Left lung (tissue), 10 donors: ENCODE results near the gene PNMT. TPM values are rescaled to one million over a fixed set of nuclear protein-coding genes. Genes with fewer than 3 reads are reported as not detected.

Source experiments
- ATAC-seq: fragments of 200-7000 bp; cut with Tn5 transposase; one replicate; pipeline ENCODE4 v1.9.1; 2020; ENCODE audit warnings: moderate library complexity
- DNase-seq, 4 donors: peaks; one replicate each; pipeline ENCODE4 v3.0.0-alpha.2; 2013 to 2020
- H3K27ac ChIP-seq, 2 donors: fragments of 200-600 bp; sonication (generic) in 1 of 2; one replicate each; pipeline versions ENCODE4 v1.5.0 to v1.8.0; 2020 to 2021
- H3K27me3 ChIP-seq, 2 donors: fragments of 200-600 bp; sonication (generic) in 1 of 2; one replicate each; pipeline versions ENCODE4 v1.5.0 to v1.8.0; 2020 to 2021
- H3K36me3 ChIP-seq, 2 donors: fragments of 200-600 bp; sonication (generic) in 1 of 2; one replicate each; pipeline versions ENCODE4 v1.5.0 to v1.8.0; 2020 to 2021
- H3K4me1 ChIP-seq, 2 donors: fragments of 200-600 bp; one replicate each; pipeline ENCODE4 v1.8.0; 2021
- H3K4me3 ChIP-seq, 2 donors: fragments of 200-600 bp; sonication (generic) in 1 of 2; one replicate each; pipeline versions ENCODE4 v1.5.0 to v1.8.0; 2020 to 2021; ENCODE audit warnings: mild to moderate bottlenecking in 1 of 2
- H3K9me3 ChIP-seq, 2 donors: fragments of 200-600 bp; sonication (generic) in 1 of 2; one replicate each; pipeline versions ENCODE4 v1.5.0 to v1.8.0; 2020 to 2021
- intact Hi-C, 2 donors: fragments of 100-400 bp; cut with DNase I; formaldehyde crosslinking; loops; one replicate each; pipeline versions ENCODE4 v1.11.2 to v1.14.2; 2022
- polyA plus RNA-seq, 6 donors: library from polyadenylated mRNA; unstranded; fragments of 120-200 nt; gene quantifications; one replicate each; pipeline ENCODE4 v1.2.1, GENCODE V29; 2013; ENCODE audit not compliant: insufficient read length in 6 of 6
- total RNA-seq, 2 donors: library from RNA; stranded (reverse); fragmentation: NEBNext Ultra II Directional; extraction: Animal tissue kit (Norgen Biotek cat#: 25700); gene quantifications; one replicate each; pipeline ENCODE4 v1.2.1, GENCODE V29; 2021
- TF ChIP-seq, protein P1 (sequence below), 2 donors: fragments of 200-600 bp; sonication (generic) in 1 of 2; IDR thresholded peaks; one replicate each; pipeline versions ENCODE4 v1.5.0 to v1.8.0; 2021; ENCODE audit warnings: antibody characterized with exemption in 2 of 2
- donor health status: DM: no; HTN: yes; CAD: no.
- donor health status: DM: no; HTN: no; CAD: no.

PNMT gene
- total and polyA plus RNA-seq, 8 donors, result 0.38 to 2.4 (median 1.7) TPM

DNA sequence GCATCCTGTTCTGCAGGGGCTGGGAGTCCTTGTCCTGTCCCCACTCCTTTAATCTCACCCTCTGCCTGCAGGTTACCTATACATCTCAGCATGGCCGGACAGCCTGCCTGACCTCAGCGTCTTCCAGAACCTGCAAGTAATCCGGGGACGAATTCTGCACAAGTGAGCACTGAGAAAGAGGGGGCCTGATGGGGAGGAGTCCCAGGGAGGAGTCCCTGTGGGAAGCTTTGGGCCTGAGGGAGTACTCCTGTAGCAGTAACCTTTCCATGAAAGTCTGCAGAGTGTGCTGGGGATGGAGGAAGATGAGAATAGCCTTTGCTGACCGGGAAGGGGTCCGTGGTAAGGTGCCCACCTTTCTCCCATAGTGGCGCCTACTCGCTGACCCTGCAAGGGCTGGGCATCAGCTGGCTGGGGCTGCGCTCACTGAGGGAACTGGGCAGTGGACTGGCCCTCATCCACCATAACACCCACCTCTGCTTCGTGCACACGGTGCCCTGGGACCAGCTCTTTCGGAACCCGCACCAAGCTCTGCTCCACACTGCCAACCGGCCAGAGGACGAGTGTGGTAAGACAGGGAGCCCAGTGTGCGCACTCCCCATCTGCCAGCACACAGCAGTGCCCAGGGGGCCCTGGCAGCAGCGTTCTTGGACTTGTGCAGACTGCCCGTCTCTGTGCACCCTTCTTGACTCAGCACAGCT is 47.3 kb downstream of the PNMT start:
- H3K9me3 ChIP-seq, result no peaks in the 10 kb centered on the region
- ATAC-seq (no peak), DNase-seq (peak in 1 of 4 donors; percentile 50)
- intact Hi-C loops, result no loop called here
- H3K27ac ChIP-seq, result no peak overlapping the region
- H3K36me3 ChIP-seq, result peaks cover 0 to 63% of the 10 kb centered on the region in 2 donors
- H3K4me3 ChIP-seq, result no peak overlapping the region
- TF ChIP-seq, protein P1, sequence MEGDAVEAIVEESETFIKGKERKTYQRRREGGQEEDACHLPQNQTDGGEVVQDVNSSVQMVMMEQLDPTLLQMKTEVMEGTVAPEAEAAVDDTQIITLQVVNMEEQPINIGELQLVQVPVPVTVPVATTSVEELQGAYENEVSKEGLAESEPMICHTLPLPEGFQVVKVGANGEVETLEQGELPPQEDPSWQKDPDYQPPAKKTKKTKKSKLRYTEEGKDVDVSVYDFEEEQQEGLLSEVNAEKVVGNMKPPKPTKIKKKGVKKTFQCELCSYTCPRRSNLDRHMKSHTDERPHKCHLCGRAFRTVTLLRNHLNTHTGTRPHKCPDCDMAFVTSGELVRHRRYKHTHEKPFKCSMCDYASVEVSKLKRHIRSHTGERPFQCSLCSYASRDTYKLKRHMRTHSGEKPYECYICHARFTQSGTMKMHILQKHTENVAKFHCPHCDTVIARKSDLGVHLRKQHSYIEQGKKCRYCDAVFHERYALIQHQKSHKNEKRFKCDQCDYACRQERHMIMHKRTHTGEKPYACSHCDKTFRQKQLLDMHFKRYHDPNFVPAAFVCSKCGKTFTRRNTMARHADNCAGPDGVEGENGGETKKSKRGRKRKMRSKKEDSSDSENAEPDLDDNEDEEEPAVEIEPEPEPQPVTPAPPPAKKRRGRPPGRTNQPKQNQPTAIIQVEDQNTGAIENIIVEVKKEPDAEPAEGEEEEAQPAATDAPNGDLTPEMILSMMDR (IDR thresholded peaks at IDR 0.05), result no peak
- H3K4me1 ChIP-seq, result no peaks in the 10 kb centered on the region
- no peaks in the 10 kb centered on the region for H3K27me3 ChIP-seq

DNA sequence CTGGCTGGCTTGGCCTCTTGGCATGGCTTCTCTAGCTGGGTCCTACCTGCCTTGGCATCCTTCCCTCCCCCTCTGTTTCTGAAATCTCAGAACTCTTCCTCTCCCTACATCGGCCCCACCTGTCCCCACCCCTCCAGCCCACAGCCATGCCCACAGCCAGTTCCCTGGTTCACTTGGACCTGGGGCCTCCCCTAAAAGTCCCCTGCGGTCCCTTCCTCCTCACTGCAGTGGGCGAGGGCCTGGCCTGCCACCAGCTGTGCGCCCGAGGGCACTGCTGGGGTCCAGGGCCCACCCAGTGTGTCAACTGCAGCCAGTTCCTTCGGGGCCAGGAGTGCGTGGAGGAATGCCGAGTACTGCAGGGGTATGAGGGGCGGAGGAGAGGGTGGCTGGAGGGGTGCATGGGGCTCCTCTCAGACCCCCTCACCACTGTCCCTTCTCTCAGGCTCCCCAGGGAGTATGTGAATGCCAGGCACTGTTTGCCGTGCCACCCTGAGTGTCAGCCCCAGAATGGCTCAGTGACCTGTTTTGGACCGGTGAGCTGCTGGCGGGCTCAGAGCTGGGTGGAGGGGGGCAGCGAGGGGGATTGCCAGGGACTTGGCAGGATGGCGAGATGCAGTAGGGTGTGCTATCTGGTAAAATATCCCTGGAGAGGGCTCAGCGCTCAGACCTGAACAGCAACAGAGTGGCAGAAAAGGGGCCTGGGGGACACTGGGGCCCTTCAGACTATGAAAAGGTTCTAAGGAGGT is 48.0 kb downstream of the PNMT start:
- ATAC-seq (no peak), DNase-seq (peak in 1 of 4 donors; percentile 54)
- Histone ChIP-seq H3K27ac (no peak overlapping the region), H3K27me3 (no peaks in the 10 kb centered on the region), H3K4me3 (no peak overlapping the region), H3K36me3 (peaks cover 0 to 56% of the 10 kb centered on the region in 2 donors), H3K9me3 (no peaks in the 10 kb centered on the region), H3K4me1 (no peaks in the 10 kb centered on the region)
- TF ChIP-seq, protein P1 (IDR thresholded peaks at IDR 0.05), result no peak
- intact Hi-C loops, result no loop called here

DNA sequence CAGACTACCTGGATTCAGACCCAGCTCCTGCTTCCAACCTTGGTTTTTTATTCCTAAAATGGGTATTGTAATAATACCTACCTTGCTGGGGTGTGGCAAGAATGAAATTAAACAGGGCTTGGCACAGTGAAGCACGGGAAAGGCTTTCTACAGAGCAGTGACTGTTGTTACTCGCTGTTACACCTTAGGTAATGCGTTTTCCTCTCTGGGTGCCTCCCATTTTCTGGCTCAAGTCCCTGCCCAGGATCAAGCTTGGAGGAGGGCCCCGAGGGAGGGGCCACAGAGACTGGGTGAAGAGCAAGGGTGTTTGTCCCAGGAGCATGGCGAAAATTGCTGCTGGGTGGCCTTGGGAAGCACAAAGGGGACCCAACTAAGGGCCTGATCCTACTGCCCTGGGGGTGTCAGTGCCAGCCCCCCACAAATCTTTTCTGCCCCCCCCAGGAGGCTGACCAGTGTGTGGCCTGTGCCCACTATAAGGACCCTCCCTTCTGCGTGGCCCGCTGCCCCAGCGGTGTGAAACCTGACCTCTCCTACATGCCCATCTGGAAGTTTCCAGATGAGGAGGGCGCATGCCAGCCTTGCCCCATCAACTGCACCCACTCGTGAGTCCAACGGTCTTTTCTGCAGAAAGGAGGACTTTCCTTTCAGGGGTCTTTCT is 48.8 kb downstream of the PNMT start:
- peak in 1 of 4 donors; percentile 51 for DNase-seq
- TF ChIP-seq, protein P1 (IDR thresholded peaks at IDR 0.05), result no peak
- Histone ChIP-seq H3K4me3 (no peak overlapping the region), H3K27ac (no peak overlapping the region), H3K27me3 (no peaks in the 10 kb centered on the region), H3K36me3 (peaks cover 0 to 50% of the 10 kb centered on the region in 2 donors), H3K9me3 (no peaks in the 10 kb centered on the region), H3K4me1 (no peaks in the 10 kb centered on the region)
- peak; percentile 86 for ATAC-seq
- intact Hi-C loops, result no loop called here

DNA sequence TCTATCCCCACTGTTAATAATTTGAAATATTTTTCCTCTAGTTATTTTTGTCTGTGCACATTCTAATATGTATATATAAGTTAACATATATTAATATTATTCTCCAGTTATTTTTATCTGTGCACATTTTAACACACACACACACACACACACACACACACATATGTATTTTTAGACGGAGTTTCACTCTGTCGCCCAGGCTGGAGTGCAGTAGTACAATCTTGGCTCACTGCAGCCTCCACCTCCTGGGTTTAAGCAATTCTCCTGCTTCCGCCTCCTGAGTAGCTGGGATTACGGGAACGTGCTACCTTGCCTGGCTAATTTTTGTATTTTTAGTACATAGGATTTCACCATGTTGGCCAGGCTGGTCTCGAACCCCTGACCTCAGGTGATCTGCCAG is 49.4 kb downstream of the PNMT start:
- Histone ChIP-seq H3K4me1 (no peaks in the 10 kb centered on the region), H3K27me3 (no peaks in the 10 kb centered on the region), H3K36me3 (peaks cover 0 to 47% of the 10 kb centered on the region in 2 donors), H3K4me3 (no peak overlapping the region), H3K9me3 (no peaks in the 10 kb centered on the region), H3K27ac (no peak overlapping the region)
- no peak for ATAC-seq
- intact Hi-C loops, result no loop called here
- TF ChIP-seq, protein P1 (IDR thresholded peaks at IDR 0.05), result no peak
- DNase-seq, result peak in 1 of 4 donors; percentile 8
